ENCODE data around the gene IPO4. TPM values are rescaled to one million over a fixed set of nuclear protein-coding genes. Genes with fewer than 3 reads are reported as not detected.

The IPO4 gene
- polyA plus RNA-seq, 1 donor (not counting 4 experiments of a cell fraction or from before 2014, with no cell fraction given): 18.6 TPM

- no peaks in the 10 kb centered on the region for H3K9me1 ChIP-seq (ENCODE audit: control insufficient read depth, extremely low read depth, insufficient read depth, low read length)
- no peak overlapping the region for H3K4me2 ChIP-seq (ENCODE audit: control insufficient read depth, extremely low read depth, insufficient read depth, low read depth, low read length)
- H3K9ac ChIP-seq (ENCODE audit: control insufficient read depth, extremely low read depth, insufficient read depth, low read length): no peak overlapping the region
- dilution Hi-C loops (cut with MboI; ENCODE audit: extremely low pct_ligation_motif_present, low sequenced_read_pairs): no loop called here
- H3K27ac ChIP-seq (ENCODE audit: control insufficient read depth, insufficient read depth, low read length): no peak overlapping the region
- peaks cover 55% of the 10 kb centered on the region for H3K4me1 ChIP-seq (ENCODE audit: control insufficient read depth, extremely low read depth, insufficient read depth, low read length)
- no peak overlapping the region for H2AFZ ChIP-seq (ENCODE audit: control insufficient read depth, low read length)
- H3K79me2 ChIP-seq (ENCODE audit: control insufficient read depth, insufficient read depth, low read length): peaks cover 44% of the 10 kb centered on the region
- DNase-seq (ENCODE audit: low read depth, low spot score) (no peak), FAIRE-seq (no peak)
- peaks cover 24 to 57% of the 10 kb centered on the region in 2 experiments for H3K36me3 ChIP-seq (ENCODE audit: control insufficient read depth in 2 of 2, extremely low read depth in 1 of 2, insufficient read depth in 2 of 2, low read length in 2 of 2)
- no peaks in the 10 kb centered on the region for H3K9me3 ChIP-seq (ENCODE audit: control insufficient read depth, low read depth, low read length)
- no peaks in the 10 kb centered on the region for H3K27me3 ChIP-seq (ENCODE audit: control insufficient read depth, extremely low read depth, insufficient read depth, low read length)
- H4K20me1 ChIP-seq (ENCODE audit: control insufficient read depth, extremely low read depth, insufficient read depth, low read length): no peaks in the 10 kb centered on the region
- no peak overlapping the region for H3K4me3 ChIP-seq (ENCODE audit: control insufficient read depth in 2 of 3, extremely low read depth in 1 of 3, insufficient read depth in 2 of 3, low read depth in 1 of 3, low read length in 3 of 3)
- TF ChIP-seq EZH2 (IDR thresholded peaks at IDR 0.05; ENCODE audit: low read length): no peak
- TF ChIP-seq CTCF (optimal IDR thresholded peaks at IDR 0.05 in 1 of 3, IDR thresholded peaks at IDR 0.05 in 1 of 3, conservative IDR thresholded peaks at IDR 0.05 in 1 of 3; ENCODE audit: extremely low read depth in 1 of 3, insufficient read depth in 2 of 3, low read length in 3 of 3): no peak
Observed at GRCh38 chr14:24235804-24236688, 47.4 kb upstream of the IPO4 start.

GRCh38 chr14:24234095-24235005, 45.7 kb upstream of the IPO4 start:
- TF ChIP-seq CTCF (optimal IDR thresholded peaks at IDR 0.05 in 1 of 3, IDR thresholded peaks at IDR 0.05 in 1 of 3, conservative IDR thresholded peaks at IDR 0.05 in 1 of 3; ENCODE audit: extremely low read depth in 1 of 3, insufficient read depth in 2 of 3, low read length in 3 of 3) (no peak), EZH2 (IDR thresholded peaks at IDR 0.05; ENCODE audit: low read length) (no peak)
- peaks cover 48% of the 10 kb centered on the region for H3K79me2 ChIP-seq (ENCODE audit: control insufficient read depth, insufficient read depth, low read length)
- no peak overlapping the region for H3K27ac ChIP-seq (ENCODE audit: control insufficient read depth, insufficient read depth, low read length)

More at GRCh38 chr14:24234095-24235005, 45.7 kb upstream of the IPO4 start:
- Histone ChIP-seq H3K27me3 (ENCODE audit: control insufficient read depth, extremely low read depth, insufficient read depth, low read length) (no peaks in the 10 kb centered on the region), H3K9ac (ENCODE audit: control insufficient read depth, extremely low read depth, insufficient read depth, low read length) (no peak overlapping the region), H3K36me3 (ENCODE audit: control insufficient read depth in 2 of 2, extremely low read depth in 1 of 2, insufficient read depth in 2 of 2, low read length in 2 of 2) (peaks cover 15 to 43% of the 10 kb centered on the region in 2 experiments), H3K9me3 (ENCODE audit: control insufficient read depth, low read depth, low read length) (no peaks in the 10 kb centered on the region), H3K4me2 (ENCODE audit: control insufficient read depth, extremely low read depth, insufficient read depth, low read depth, low read length) (peak overlapping the region; percentile 98), H3K4me3 (ENCODE audit: control insufficient read depth in 2 of 3, extremely low read depth in 1 of 3, insufficient read depth in 2 of 3, low read depth in 1 of 3, low read length in 3 of 3) (no peak overlapping the region), H3K9me1 (ENCODE audit: control insufficient read depth, extremely low read depth, insufficient read depth, low read length) (no peaks in the 10 kb centered on the region), H2AFZ (ENCODE audit: control insufficient read depth, low read length) (no peak overlapping the region), H3K4me1 (ENCODE audit: control insufficient read depth, extremely low read depth, insufficient read depth, low read length) (peaks cover 45% of the 10 kb centered on the region), H4K20me1 (ENCODE audit: control insufficient read depth, extremely low read depth, insufficient read depth, low read length) (no peaks in the 10 kb centered on the region)
- FAIRE-seq: no peak
- dilution Hi-C loops (cut with MboI; ENCODE audit: extremely low pct_ligation_motif_present, low sequenced_read_pairs): no loop called here
- no peak for DNase-seq (ENCODE audit: low read depth, low spot score)

Measured in keratinocyte (primary cell).